ENCODE measurements around the gene NOSTRIN. TPM values are rescaled to one million over a fixed set of nuclear protein-coding genes. Genes with fewer than 3 reads are reported as not detected.

NOSTRIN gene
- total and polyA plus RNA-seq, 4 donors: 11.4 to 20.4 (median 13.9) TPM

- no peaks in the 10 kb centered on the region for H3K27me3 ChIP-seq (ENCODE audit: control insufficient read depth, insufficient read depth, low read length)
- no peaks in the 10 kb centered on the region for H3K36me3 ChIP-seq (ENCODE audit: control insufficient read depth, insufficient read depth, low read length)
- H3K4me1 ChIP-seq (ENCODE audit: control insufficient read depth, insufficient read depth, low read length): no peaks in the 10 kb centered on the region
- no peaks in the 10 kb centered on the region for H3K9me3 ChIP-seq (ENCODE audit: control insufficient read depth, insufficient read depth, low read length)
- H3K27ac ChIP-seq (ENCODE audit: low read depth, low read length): no peak overlapping the region
- DNase-seq (ENCODE audit: low read depth in 4 of 6, low spot score in 6 of 6): no peak
- no peak overlapping the region for H3K4me3 ChIP-seq (ENCODE audit: low read depth, low read length)
Observed at GRCh38 chr2:168797286-168797655, 5.2 kb upstream of the NOSTRIN start.

- Histone ChIP-seq H3K27me3 (ENCODE audit: control insufficient read depth, insufficient read depth, low read length) (no peaks in the 10 kb centered on the region), H3K4me3 (ENCODE audit: low read depth, low read length) (no peak overlapping the region), H3K4me1 (ENCODE audit: control insufficient read depth, insufficient read depth, low read length) (no peaks in the 10 kb centered on the region), H3K36me3 (ENCODE audit: control insufficient read depth, insufficient read depth, low read length) (no peaks in the 10 kb centered on the region), H3K27ac (ENCODE audit: low read depth, low read length) (no peak overlapping the region), H3K9me3 (ENCODE audit: control insufficient read depth, insufficient read depth, low read length) (no peaks in the 10 kb centered on the region)
- peak in 1 of 6 donors; percentile 35 for DNase-seq (ENCODE audit: low read depth in 4 of 6, low spot score in 6 of 6)
- WGBS (ENCODE audit: insufficient coverage): 69% methylated on average over 10 of the region's 13 CpGs
Observed at GRCh38 chr2:168798076-168798887, 4.2 kb upstream of the NOSTRIN start.

- Histone ChIP-seq H3K27ac (ENCODE audit: low read depth, low read length) (no peak overlapping the region), H3K4me1 (ENCODE audit: control insufficient read depth, insufficient read depth, low read length) (no peaks in the 10 kb centered on the region), H3K4me3 (ENCODE audit: low read depth, low read length) (no peak overlapping the region), H3K27me3 (ENCODE audit: control insufficient read depth, insufficient read depth, low read length) (no peaks in the 10 kb centered on the region), H3K9me3 (ENCODE audit: control insufficient read depth, insufficient read depth, low read length) (no peaks in the 10 kb centered on the region), H3K36me3 (ENCODE audit: control insufficient read depth, insufficient read depth, low read length) (no peaks in the 10 kb centered on the region)
- no peak for DNase-seq (ENCODE audit: low read depth in 4 of 6, low spot score in 6 of 6)
- WGBS (ENCODE audit: insufficient coverage): 100% methylated on average over 1 of the region's 1 CpG
Observed at GRCh38 chr2:168798888-168799410, 3.5 kb upstream of the NOSTRIN start.

- Histone ChIP-seq H3K4me3 (ENCODE audit: low read depth, low read length) (no peak overlapping the region), H3K9me3 (ENCODE audit: control insufficient read depth, insufficient read depth, low read length) (no peaks in the 10 kb centered on the region), H3K4me1 (ENCODE audit: control insufficient read depth, insufficient read depth, low read length) (no peaks in the 10 kb centered on the region), H3K27ac (ENCODE audit: low read depth, low read length) (no peak overlapping the region), H3K36me3 (ENCODE audit: control insufficient read depth, insufficient read depth, low read length) (no peaks in the 10 kb centered on the region), H3K27me3 (ENCODE audit: control insufficient read depth, insufficient read depth, low read length) (no peaks in the 10 kb centered on the region)
- WGBS (ENCODE audit: insufficient coverage): 50% methylated on average over 2 of the region's 2 CpGs
- DNase-seq (ENCODE audit: low read depth in 4 of 6, low spot score in 6 of 6): no peak
Observed at GRCh38 chr2:168801471-168801870, 966 bp upstream of the NOSTRIN start.

GRCh38 chr2:168802859-168803725 lies 655 bp downstream of the NOSTRIN start:
- 75% methylated on average over 2 of the region's 5 CpGs for WGBS (ENCODE audit: insufficient coverage)
- Histone ChIP-seq H3K4me1 (ENCODE audit: control insufficient read depth, insufficient read depth, low read length) (no peaks in the 10 kb centered on the region), H3K9me3 (ENCODE audit: control insufficient read depth, insufficient read depth, low read length) (no peaks in the 10 kb centered on the region), H3K36me3 (ENCODE audit: control insufficient read depth, insufficient read depth, low read length) (no peaks in the 10 kb centered on the region), H3K27me3 (ENCODE audit: control insufficient read depth, insufficient read depth, low read length) (no peaks in the 10 kb centered on the region), H3K27ac (ENCODE audit: low read depth, low read length) (peak overlapping the region; percentile 12), H3K4me3 (ENCODE audit: low read depth, low read length) (no peak overlapping the region)
- peak in 1 of 6 donors; percentile 66 for DNase-seq (ENCODE audit: low read depth in 4 of 6, low spot score in 6 of 6)

GRCh38 chr2:168804214-168804613 lies 1.8 kb downstream of the NOSTRIN start:
- Histone ChIP-seq H3K36me3 (ENCODE audit: control insufficient read depth, insufficient read depth, low read length) (no peaks in the 10 kb centered on the region), H3K9me3 (ENCODE audit: control insufficient read depth, insufficient read depth, low read length) (no peaks in the 10 kb centered on the region), H3K27me3 (ENCODE audit: control insufficient read depth, insufficient read depth, low read length) (no peaks in the 10 kb centered on the region), H3K4me1 (ENCODE audit: control insufficient read depth, insufficient read depth, low read length) (no peaks in the 10 kb centered on the region), H3K4me3 (ENCODE audit: low read depth, low read length) (no peak overlapping the region), H3K27ac (ENCODE audit: low read depth, low read length) (peak overlapping the region; percentile 16)
- peak in 1 of 6 donors; percentile 38 for DNase-seq (ENCODE audit: low read depth in 4 of 6, low spot score in 6 of 6)
- WGBS (ENCODE audit: insufficient coverage): no CpG with 5 or more reads among the region's 3 CpGs

- DNase-seq (ENCODE audit: low read depth in 4 of 6, low spot score in 6 of 6): no peak
- Histone ChIP-seq H3K4me1 (ENCODE audit: control insufficient read depth, insufficient read depth, low read length) (no peaks in the 10 kb centered on the region), H3K4me3 (ENCODE audit: low read depth, low read length) (no peak overlapping the region), H3K36me3 (ENCODE audit: control insufficient read depth, insufficient read depth, low read length) (no peaks in the 10 kb centered on the region), H3K9me3 (ENCODE audit: control insufficient read depth, insufficient read depth, low read length) (no peaks in the 10 kb centered on the region), H3K27ac (ENCODE audit: low read depth, low read length) (no peak overlapping the region), H3K27me3 (ENCODE audit: control insufficient read depth, insufficient read depth, low read length) (no peaks in the 10 kb centered on the region)
- 95% methylated on average over 4 of the region's 7 CpGs for WGBS (ENCODE audit: insufficient coverage)
Observed at GRCh38 chr2:168805615-168806014, 3.2 kb downstream of the NOSTRIN start.

- no peak overlapping the region for H3K27ac ChIP-seq (ENCODE audit: low read depth, low read length)
- H3K27me3 ChIP-seq (ENCODE audit: control insufficient read depth, insufficient read depth, low read length): no peaks in the 10 kb centered on the region
- H3K36me3 ChIP-seq (ENCODE audit: control insufficient read depth, insufficient read depth, low read length): no peaks in the 10 kb centered on the region
- no peak for DNase-seq (ENCODE audit: low read depth in 4 of 6, low spot score in 6 of 6)
- no peaks in the 10 kb centered on the region for H3K9me3 ChIP-seq (ENCODE audit: control insufficient read depth, insufficient read depth, low read length)
- no peak overlapping the region for H3K4me3 ChIP-seq (ENCODE audit: low read depth, low read length)
- no peaks in the 10 kb centered on the region for H3K4me1 ChIP-seq (ENCODE audit: control insufficient read depth, insufficient read depth, low read length)
Observed at GRCh38 chr2:168809537-168809936, 7.1 kb downstream of the NOSTRIN start.

- no peak for DNase-seq (ENCODE audit: low read depth in 4 of 6, low spot score in 6 of 6)
- Histone ChIP-seq H3K27me3 (ENCODE audit: control insufficient read depth, insufficient read depth, low read length) (no peaks in the 10 kb centered on the region), H3K4me1 (ENCODE audit: control insufficient read depth, insufficient read depth, low read length) (no peaks in the 10 kb centered on the region), H3K9me3 (ENCODE audit: control insufficient read depth, insufficient read depth, low read length) (no peaks in the 10 kb centered on the region), H3K4me3 (ENCODE audit: low read depth, low read length) (no peak overlapping the region), H3K36me3 (ENCODE audit: control insufficient read depth, insufficient read depth, low read length) (no peaks in the 10 kb centered on the region), H3K27ac (ENCODE audit: low read depth, low read length) (no peak overlapping the region)
- WGBS (ENCODE audit: insufficient coverage): 80% methylated on average over 1 of the region's 2 CpGs
Observed at GRCh38 chr2:168810235-168810634, 7.8 kb downstream of the NOSTRIN start.

Measured in spinal cord (tissue), 10 donors.